GM21526 (cell line): ENCODE data around the gene INHBB.

Source experiments
- ATAC-seq: cut with Tn5 transposase; IDR thresholded peaks from one replicate; pipeline ENCODE4 v1.9.1; 2021; ENCODE audit warnings: moderate library complexity; ENCODE audit not compliant: unreplicated experiment, low FRiP score

The INHBB gene

DNA sequence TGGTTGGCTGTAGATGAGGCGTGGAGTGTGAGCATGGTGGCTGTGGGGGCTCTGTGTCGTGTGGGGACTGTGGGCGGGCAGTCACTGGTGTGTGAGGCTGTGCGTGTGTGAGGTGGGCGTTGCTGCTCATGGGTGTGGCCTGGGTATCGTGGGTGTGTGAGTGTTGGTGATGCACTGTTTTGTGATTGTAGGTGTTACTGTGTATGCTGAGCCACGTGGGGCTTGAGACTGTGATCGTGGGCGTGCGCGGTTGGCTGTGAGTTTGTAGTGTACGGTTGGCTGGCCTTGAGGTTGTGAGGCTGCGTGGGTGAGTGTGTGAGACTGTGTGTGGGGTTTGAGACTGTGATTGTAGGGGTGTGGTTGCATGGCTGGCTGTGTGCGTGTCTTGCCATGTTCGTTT, 8.5 kb downstream of the INHBB start:
- no peak for ATAC-seq

DNA sequence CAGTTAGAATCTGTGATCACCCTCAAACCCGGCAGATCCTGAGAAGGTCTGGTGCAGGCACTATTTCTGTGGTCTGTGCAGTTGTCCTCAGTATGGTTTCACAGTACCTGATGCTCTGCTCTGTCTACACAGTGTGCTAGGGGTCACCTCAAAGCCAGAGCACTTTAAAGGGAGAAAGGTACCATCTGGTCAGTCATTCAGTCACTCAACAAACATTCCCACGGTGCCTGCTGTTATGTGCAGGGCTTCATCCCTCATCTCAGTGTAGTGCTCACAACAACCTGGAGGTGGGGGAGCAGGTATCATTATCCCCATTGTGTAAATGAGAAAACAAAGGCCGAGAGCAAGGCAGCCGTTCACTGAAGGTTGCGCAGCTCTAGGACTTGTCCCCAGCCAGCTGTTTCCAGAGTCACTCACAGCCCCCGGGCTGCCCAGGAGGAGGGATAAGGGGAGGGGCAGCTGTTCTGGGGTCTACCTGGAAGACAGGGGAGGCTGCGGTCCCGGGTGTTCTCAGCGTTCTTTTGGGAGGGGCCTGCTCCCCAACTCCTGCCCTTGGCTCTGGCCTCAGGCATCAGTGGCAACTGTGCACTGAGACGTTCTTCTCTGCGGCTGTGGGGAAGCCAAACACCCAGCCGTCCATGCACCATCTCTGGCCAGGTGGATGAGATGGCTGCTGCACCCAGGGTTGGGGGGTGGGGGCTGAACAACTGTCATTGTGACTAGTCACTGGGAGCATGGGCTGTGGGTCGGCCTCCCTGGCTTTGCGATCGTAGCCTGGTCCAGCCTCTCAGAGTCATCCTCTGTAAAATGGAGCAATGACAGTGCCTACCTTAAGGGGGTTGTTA, 9.2 kb downstream of the INHBB start:
- ATAC-seq: no peak

GRCh38 chr2:120355780-120356266, 9.9 kb downstream of the INHBB start:
- no peak for ATAC-seq

GRCh38 chr2:120357768-120358167, 11.8 kb downstream of the INHBB start:
- ATAC-seq: no peak

DNA sequence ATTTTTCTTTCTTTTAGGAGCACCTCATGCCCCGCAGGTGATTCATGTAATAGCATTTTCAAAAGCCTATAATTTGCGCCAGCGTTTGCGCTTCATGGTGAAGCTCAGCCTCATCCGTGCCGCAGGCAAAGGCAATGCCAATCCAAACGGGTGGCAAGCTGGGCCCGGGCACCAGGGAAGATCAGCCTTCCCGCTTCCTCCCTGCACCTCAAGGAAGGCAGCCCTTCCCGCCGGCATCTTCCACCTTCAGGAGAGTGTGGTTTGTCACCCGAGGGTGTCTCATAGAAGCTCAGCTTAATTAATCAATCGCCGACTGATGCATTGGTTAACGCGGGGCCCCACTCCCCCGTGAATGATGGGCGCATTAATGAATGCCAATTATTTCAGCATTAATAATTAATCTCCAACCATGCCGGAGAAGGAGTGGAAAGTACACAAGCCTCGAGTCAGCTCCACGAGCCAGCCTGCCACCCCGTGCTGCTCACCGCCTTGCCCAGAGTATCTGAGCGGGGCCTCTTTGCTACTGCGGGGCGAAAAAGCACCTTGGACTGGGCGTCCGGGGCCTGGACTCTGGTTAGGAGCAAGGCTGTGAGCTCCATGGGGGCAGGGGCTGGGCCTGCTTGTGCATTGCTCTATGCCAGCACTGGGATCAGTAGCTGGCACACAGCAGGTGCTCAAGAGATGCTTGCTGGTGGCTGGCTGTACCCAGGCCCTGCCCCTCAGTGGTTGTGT, 13.0 kb downstream of the INHBB start:
- ATAC-seq: no peak

DNA sequence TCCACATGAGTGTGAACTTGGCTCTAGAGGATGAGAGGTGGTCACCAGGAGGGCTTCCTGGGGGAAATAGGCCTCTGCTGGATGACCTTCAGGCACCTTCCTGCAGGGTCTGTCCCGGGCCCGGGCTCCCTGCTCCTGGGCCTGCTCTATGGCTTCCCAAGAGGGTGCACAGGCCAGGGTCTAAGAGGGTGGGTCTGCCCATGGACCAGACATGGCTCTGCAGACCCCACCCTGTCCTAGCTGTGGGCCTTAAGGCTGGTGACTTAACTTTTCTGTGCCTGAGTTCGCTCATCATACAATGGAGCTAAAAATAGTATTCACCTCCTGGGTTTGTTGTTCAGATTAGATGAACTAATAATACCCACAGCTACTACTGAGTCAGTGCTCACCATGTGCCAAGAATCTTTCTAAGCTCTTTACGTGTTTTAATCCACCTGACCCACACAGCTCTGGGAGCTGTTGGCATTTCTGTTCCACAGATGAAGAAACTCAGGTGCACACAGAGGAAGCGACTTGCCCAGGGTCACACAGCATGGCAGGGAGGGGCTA, 14.4 kb downstream of the INHBB start:
- no peak for ATAC-seq

DNA sequence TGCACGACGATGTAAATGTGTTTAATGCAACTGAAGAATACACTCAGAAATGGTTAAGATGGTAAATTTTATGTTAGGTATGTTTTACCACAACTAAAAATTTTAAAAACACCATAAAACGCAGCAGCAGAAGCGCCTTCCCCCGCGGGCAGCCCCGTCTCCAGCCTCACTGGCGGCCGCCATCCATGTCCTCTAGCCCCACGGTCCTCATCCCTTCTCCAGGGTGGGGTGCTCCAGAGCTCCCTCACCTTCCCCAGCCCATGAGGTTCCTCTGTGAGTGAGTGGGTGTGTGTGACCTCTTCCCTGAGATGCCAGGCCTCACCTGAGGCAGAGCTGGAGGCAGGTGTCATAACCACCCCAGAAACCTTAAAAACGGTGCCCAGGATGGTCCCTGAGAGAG, 17.0 kb downstream of the INHBB start:
- ATAC-seq: no peak

DNA sequence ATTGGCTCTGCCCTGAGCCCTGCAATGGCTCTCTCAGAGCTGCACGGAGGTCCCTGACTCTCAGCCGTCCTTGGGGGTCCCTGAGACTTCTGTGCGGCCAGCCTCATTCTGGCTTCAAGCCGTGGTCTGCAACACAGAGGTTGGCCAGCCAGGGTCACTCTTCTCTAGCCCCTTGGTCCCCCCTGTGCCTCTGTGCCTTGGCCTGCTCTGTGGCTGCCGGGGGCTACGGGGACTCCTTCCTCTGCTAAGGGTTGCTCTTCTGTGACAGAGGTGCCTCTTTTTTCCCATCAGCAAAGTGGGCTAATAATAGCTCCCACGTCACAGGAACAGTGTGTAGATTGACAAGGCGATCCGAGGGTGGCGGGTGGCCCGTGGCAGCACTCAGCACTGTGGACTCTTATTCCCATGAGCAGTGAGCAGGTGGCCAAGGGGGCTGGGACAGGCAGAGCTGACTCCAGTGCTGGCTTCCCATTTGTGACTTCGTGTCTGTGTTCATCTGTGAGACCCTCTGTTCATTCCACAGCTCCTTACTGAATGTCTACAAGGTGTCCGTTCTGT, 19.4 kb downstream of the INHBB start:
- ATAC-seq: no peak

- no peak for ATAC-seq
Observed at GRCh38 chr2:120366698-120367097, 20.8 kb downstream of the INHBB start.

GRCh38 chr2:120367221-120367620, 21.3 kb downstream of the INHBB start:
- ATAC-seq: no peak

DNA sequence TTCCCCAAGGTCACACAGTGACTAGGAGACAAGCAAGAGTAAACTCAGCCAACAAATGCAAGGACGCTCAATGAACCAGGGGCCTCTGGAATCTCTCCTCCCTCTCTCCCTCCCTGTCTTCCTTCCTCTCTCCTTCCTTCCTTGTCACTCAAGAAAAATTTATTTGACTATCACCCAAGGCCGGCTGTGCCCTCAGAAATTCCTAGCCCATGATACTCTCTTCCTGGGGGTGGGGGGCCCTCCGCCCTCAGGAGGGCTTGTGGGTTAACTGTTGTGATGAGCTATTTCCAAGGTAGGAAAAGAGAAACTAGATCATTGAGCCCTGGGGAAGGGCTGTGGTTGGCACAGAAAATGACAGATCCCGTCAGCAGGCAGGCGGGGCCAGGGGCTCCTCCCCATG, 21.7 kb downstream of the INHBB start:
- ATAC-seq: no peak

GRCh38 chr2:120368086-120368485, 22.1 kb downstream of the INHBB start:
- no peak for ATAC-seq

DNA sequence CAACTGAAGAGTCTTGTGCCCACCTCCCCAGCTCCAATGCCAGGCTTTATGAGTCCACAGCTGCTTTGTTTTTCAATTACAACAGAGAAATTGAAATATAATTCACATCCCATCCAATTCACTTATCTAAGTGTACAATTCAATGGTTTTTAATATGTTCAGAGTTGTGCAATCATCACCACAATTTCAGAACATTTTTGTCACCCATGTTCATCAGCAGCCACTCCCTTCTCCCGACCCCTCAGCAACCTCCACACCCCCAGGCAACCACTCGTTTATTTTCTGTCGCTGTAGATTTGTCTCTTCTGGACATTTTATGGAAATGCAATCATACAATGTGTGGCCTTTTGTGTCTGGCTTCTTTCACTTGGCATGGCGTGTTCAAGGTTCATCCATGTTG, 23.3 kb downstream of the INHBB start:
- ATAC-seq: no peak

GRCh38 chr2:120371969-120372625, 26.2 kb downstream of the INHBB start:
- ATAC-seq: no peak

DNA sequence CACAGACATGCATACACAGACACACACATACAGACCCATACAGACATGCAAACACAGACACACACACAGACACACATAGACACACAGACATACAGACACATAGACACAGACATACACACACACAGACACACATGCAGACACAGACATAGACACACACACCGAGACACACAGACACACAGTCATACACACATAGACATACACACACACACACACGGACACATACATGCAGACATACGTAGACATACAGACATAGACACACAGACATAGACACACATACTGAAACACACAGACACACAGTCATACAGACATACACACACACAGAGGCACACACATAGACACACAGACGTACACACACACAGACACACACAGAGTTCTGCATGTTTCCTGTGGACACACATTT, 26.9 kb downstream of the INHBB start:
- ATAC-seq: no peak

- ATAC-seq: no peak
Observed at GRCh38 chr2:120373424-120373823, 27.5 kb downstream of the INHBB start.

DNA sequence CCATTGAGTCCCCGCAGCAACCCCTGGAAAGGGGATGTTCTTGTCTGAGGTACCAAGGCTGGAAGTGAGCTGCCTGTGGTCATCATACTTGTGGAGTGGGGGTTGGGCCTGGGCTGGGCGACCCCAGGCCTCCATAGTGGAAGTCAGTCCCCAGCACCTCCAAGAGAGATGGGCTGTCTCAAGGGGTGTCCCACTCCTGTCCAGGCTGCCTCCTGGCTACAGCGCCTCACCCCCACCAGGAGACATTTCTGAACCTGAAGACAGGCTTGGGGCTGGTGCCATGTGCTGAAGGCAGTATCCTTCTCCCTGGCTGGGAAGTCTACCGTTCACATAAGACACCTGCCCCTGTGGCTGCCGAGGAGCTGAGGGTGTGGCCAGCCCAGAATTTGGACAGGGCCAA, 28.9 kb downstream of the INHBB start:
- no peak for ATAC-seq

DNA sequence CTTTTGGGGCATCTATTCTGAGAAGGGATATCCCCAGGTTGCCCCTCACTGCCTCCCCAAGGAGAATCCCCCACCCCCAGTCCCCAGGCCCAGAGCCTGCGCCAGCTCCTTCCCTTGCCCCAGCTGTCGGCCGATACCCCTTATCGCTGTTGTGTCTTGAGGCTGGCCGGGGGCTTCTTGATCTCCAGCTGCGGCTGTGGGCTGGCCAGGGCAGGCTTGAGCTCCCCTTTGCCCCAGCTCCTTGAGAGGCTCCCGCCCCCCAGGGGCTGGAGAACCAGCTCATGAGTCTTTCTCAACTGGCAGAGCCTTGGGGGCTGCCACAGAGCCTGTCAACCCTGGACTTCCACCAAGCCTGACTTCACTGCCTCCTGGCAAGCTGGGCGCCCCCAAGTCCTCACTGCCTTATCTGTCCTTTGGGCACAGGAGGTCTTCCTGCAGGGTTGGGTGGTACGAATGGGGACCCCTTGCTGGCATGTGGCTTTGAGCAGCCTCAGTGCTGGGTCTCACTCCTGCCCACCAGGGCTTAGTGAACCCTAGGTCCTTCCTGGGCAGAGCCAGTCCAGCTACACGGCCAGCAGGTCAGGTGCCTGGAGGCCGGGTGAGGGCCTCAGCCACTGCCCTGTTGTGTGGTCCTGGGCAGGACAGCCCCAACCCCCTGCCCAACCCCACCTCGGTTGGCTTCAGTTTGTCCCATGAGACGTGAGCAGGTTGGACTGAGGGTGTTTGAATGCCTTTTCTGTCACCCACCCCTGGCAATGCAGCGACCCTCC, 29.5 kb downstream of the INHBB start:
- no peak for ATAC-seq

DNA sequence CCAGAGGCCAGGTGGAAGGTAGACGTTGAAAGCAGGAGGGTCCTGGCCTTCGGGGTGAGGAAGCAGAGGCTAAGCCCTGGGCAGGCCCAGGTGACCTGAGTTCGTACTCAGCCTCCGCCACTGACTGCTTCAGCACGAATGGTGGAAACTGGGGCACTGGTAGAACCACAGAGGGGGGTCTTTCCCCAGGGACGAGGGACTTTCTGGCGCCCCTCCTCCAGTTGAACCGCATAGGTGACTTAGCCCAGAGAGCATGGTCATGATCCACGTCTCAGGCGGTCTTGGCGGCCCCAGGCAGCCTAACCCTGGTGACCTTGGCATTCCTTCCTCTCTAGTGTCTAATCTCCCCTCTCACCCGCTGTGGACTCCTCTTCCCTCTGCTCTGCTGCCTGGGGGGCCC, 30.2 kb downstream of the INHBB start:
- no peak for ATAC-seq
